ENCODE results near the gene GNB1L.

Gene GNB1L

DNA sequence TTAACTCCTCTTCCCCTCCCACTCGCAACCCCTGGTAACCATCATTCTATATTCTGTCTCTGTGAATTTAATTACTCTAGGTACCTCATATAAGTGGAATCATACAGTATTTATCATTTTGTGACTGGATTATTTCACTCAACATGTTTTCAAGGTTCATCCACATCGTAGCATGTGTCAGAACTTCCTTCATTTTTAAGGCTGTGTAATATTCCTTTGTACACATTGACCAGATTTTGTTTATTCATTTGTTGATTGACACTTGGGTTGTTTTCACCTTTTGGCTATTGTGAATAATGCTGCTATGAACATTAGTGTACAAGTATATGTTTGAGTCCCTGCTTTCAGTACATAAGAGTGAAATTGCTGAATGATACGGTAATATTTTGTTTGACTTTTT, 2.7 kb upstream of the GNB1L start:
- TF ChIP-seq, protein P1, sequence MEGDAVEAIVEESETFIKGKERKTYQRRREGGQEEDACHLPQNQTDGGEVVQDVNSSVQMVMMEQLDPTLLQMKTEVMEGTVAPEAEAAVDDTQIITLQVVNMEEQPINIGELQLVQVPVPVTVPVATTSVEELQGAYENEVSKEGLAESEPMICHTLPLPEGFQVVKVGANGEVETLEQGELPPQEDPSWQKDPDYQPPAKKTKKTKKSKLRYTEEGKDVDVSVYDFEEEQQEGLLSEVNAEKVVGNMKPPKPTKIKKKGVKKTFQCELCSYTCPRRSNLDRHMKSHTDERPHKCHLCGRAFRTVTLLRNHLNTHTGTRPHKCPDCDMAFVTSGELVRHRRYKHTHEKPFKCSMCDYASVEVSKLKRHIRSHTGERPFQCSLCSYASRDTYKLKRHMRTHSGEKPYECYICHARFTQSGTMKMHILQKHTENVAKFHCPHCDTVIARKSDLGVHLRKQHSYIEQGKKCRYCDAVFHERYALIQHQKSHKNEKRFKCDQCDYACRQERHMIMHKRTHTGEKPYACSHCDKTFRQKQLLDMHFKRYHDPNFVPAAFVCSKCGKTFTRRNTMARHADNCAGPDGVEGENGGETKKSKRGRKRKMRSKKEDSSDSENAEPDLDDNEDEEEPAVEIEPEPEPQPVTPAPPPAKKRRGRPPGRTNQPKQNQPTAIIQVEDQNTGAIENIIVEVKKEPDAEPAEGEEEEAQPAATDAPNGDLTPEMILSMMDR (IDR thresholded peaks at IDR 0.05): no peak

DNA sequence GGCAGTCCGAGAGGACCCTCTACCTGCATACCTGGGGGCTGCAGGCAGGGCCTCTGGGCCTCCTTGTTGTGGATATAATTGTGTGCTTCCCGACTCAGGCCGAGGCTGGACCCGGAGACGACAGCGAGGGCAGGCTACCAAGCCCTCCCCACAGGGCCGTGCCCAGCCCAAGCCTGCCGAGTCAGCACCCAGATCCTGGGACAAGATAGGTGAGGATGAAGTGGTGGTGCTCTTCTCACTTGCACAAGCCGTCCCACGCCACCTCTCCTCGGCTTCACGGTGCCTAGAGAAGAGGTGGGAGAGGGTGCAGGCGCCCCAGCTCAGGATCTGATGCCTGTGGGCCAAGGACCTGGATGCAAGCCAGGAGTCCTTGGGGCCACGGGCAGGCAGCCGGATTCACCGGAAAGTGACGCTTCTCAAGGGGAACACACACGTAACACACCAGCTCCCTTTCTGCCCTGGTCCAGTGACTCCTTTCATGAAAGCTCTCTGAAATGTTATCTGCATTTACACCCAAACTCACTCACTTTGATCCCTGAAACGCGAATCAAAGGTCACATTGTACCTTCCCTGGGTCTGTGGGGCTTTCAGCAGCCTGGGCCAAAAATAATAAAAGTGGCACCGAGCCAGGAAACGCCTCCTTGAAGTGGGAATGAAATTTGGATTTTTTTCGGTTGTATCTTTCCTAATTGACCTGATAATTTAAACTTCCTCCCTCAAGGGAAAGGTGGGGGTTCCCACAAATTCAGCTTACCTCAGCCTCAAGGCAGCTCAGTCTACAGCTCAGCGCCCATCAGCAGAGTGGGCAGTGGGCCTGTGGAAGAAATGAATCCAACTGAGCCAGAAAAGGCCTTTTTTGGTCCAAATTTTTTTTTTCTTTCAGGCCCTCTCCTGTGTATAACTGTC, 1.1 kb upstream of the GNB1L start:
- TF ChIP-seq, protein P1 (IDR thresholded peaks at IDR 0.05): no peak

DNA sequence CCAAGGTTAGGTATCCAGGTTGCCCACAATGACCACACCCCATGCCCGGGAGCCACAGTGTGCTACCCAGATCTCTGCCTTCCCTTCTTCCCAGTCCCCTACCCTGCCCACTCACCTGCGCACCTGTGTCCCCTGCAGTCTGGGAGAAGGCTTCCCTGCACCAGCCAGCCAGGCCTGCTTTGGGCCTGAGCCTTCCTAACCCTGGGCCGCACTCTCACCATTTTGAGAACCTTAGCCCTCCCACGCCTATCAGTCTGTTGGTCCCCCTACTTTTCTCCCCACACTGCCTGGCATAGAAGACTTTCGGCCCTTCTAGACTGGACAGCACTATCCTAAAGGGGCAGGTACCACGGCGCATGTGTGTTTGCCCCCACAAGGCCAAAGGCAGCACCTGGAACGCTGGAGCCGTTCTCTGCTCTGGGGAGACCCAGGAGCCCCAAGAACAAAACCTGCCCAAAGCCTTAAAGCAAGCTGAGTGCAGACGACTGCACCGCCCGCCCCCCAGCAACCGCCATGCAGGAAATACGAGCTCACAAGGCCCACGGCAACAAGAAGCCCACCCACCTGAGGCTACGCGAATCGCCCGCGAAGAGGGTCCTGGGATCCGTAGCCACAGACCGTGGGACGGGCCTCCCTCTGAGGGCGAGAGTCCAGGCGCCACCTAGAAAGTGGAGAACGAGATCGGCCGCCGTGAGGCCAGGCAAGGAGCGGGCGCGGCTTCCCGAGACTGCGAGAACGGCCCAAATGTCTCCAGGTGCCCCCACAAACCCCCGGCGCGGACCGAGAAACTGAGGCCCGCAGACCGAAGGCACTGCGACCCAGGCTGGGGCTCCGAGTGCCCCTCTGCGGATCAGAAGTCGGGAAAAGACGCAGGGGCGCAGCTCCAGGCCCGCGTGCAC, 546 bp downstream of the GNB1L start:
- TF ChIP-seq, protein P1 (IDR thresholded peaks at IDR 0.05): no peak

DNA sequence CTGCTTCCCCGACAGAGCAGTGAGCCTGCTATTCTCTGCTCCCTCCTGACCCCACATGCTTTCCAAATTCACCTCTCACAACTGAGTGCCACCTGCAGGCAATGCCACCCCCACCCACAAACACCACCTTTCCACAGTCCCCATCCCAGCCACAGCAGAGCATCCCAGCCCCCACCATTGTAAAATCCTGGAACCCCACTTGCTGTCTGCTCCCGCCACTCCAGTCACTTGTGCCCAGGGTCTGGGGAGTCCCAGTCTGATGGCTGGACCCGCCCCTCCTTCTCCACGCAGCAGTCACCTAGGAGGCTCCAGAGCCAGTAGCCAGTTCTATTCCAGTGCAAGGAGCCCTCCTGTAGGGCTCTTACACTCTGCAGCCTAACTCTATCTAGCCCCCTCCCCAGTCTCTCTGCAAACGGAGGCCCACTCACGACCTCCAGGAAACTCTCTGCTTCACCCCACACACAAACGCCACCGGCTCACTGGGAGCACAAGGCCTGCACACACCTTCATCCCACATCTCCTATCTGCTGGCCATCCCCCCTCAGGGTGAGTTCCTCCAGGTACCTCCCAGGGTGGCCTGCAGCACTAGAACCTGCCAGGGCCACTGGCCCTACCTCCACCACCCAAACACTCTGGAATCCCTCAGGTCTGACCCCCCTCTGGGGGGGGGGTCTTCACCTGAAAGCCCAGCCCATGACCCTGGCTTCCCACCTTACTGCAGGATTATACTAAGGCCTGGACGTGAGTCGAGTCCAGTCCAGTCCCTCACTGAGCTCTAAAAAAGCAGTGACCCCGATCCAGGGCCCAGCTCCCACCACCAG, 1.4 kb downstream of the GNB1L start:
- TF ChIP-seq, protein P1 (IDR thresholded peaks at IDR 0.05): no peak

DNA sequence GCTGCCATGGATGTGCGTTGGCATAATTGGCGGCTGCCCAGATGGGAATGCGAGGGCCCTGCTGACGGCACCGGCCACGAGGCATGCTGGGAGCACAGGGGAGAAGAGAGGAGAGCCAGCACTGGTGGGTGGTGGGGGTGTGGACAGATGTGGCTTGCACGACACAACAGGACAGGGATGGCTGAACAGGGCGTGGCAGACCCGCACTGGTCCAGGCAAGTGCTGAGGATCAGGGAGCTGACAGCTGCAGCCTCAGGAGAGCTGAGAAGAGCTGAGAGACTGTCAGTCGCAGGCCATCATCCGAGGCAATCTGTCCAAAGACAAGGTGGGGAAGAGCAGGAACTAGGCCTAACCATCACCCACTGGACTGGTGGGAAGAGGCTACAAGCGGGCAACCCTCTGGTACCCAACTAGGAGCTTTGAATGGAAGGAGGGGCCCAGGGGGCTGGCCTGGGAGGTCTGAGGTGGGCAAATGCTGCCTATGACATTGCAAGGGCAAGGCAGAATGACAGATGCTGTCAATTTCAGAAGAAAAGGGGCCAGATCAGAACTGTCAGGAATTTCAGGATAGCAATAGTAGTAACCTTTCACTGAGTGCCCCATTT, 2.4 kb downstream of the GNB1L start:
- TF ChIP-seq, protein P1 (IDR thresholded peaks at IDR 0.05): no peak

DNA sequence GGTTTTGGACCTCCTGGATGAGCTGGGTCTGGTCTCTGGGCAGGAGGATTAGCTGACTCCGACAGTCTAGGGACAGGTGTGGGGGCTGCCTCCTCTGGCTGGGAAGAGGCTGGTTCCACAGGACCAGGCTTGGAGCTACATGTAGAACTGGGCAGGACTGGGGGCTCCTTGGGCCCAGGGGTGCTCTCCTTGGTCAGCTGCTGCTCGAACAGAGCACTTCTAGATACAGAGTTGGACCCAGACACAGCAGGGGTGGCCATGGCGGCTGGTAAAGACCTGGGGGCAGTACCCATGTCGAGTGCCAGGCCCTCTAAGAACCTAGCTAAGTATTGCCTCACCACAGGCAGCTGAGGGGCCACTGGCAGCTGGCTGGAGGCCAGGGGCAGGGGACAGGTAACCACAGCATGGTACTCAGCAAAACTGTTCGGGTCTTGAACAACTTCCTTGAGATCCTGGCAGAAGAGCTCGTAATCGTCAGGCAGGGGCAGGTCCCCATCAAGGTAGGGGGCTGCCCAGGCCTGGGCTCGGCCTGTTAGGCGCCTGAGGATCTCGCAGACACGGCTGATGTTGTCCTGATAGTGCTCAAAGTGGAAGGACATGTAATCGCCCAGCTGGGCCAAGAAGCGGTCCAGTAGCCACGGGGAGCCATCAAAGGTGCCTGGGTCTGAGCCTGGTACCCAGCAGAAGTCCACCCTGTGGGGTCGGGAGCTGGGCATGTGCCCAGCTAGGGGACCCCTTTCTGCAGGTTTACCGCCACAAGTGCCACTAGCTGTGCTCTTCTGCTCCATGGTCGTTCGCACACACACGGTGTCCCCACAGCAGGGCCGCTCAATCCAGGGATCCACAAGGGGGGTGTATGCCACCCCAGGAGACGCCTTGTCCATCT, 3.1 kb downstream of the GNB1L start:
- TF ChIP-seq, protein P1 (IDR thresholded peaks at IDR 0.05): no peak
